NT2/D1 (cell line): ENCODE data around the gene STARD6.

Source experiments
- SUZ12 ChIP-seq: IDR thresholded peaks from 2 replicates; pipeline ENCODE4 v1.6.1; 2011; ENCODE audit not compliant: insufficient read length, insufficient read depth; ENCODE audit errors: extremely low read depth
- YY1 ChIP-seq: IDR thresholded peaks from 2 replicates; pipeline ENCODE4 v1.6.1; 2011; ENCODE audit not compliant: insufficient read length, insufficient read depth
- ZNF274 ChIP-seq: IDR thresholded peaks from 2 replicates; pipeline ENCODE4 v1.6.1; 2011; ENCODE audit warnings: mild to moderate bottlenecking, low read depth, low read length

DNA sequence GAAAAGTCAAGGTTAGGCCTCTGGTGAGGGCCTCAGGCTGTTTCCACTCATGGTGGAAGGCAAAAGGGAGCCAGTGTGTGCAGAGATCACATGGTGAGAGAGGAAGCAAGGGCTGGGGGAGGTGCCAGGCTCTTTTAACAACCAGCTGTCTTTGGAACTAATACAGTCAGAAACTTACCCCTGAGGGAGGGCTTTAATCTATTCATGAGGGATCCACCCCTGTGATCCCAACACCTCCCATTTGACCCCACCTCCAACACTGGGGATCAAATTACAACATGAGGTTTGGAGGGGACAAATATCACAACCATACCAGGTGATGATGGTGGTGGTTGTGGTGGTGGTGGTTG is 77.5 kb downstream of the STARD6 start:
- no peak for TF ChIP-seq ZNF274
- no peak for TF ChIP-seq YY1
- no peak for TF ChIP-seq SUZ12
